HG03565 (cell line): ENCODE measurements around the gene DDX23.
"Not testable (repeated sequence)": the region's sequence is repeated elsewhere in the genome, so short reads cannot be mapped to it uniquely, and the experiment has no call there.

Source experiments
- ATAC-seq: cut with Tn5 transposase; IDR thresholded peaks from one replicate; pipeline ENCODE4 v1.9.1; 2021; ENCODE audit warnings: mild to moderate bottlenecking, moderate library complexity; ENCODE audit not compliant: unreplicated experiment

The DDX23 gene

GRCh38 chr12:48863291-48863690 lies 11.3 kb upstream of the DDX23 start:
- ATAC-seq = no peak

GRCh38 chr12:48862760-48863159 lies 10.8 kb upstream of the DDX23 start:
- no peak for ATAC-seq

- ATAC-seq = no peak
Measured at GRCh38 chr12:48861111-48861510, 9.1 kb upstream of the DDX23 start.

GRCh38 chr12:48860236-48860635 lies 8.3 kb upstream of the DDX23 start:
- not testable (repeated sequence) for ATAC-seq

- ATAC-seq = no peak
Measured at GRCh38 chr12:48859607-48860006, 7.6 kb upstream of the DDX23 start.

GRCh38 chr12:48858043-48858442 lies 6.1 kb upstream of the DDX23 start:
- ATAC-seq = no peak

GRCh38 chr12:48857278-48857994 lies 5.5 kb upstream of the DDX23 start:
- no peak for ATAC-seq

- ATAC-seq = no peak
Measured at GRCh38 chr12:48856379-48856778, 4.4 kb upstream of the DDX23 start.

GRCh38 chr12:48854932-48855331 lies 3.0 kb upstream of the DDX23 start:
- ATAC-seq = not testable (repeated sequence)

- no peak for ATAC-seq
Measured at GRCh38 chr12:48854488-48854887, 2.5 kb upstream of the DDX23 start.

- ATAC-seq = peak; percentile 34
Measured at GRCh38 chr12:48852734-48853688, 1.0 kb upstream of the DDX23 start.

GRCh38 chr12:48842021-48842420 lies 9.9 kb downstream of the DDX23 start:
- ATAC-seq = not testable (repeated sequence)

GRCh38 chr12:48838048-48838447 lies 13.9 kb downstream of the DDX23 start:
- ATAC-seq = no peak

GRCh38 chr12:48832321-48833060 lies 19.5 kb downstream of the DDX23 start:
- no peak for ATAC-seq

- no peak for ATAC-seq
Measured at GRCh38 chr12:48831257-48831656, 20.7 kb downstream of the DDX23 start.

- no peak for ATAC-seq
Measured at GRCh38 chr12:48828841-48829575, 23.0 kb downstream of the DDX23 start.

- no peak for ATAC-seq
Measured at GRCh38 chr12:48828293-48828692, 23.7 kb downstream of the DDX23 start.

GRCh38 chr12:48827513-48828096 lies 24.4 kb downstream of the DDX23 start:
- ATAC-seq = no peak

- no peak for ATAC-seq
Measured at GRCh38 chr12:48827026-48827425, 24.9 kb downstream of the DDX23 start.

- ATAC-seq = no peak
Measured at GRCh38 chr12:48826209-48826855, 25.6 kb downstream of the DDX23 start.
